IPS-20b (cell line): ENCODE measurements around the gene TTC28.
"Not testable (repeated sequence)": the region's sequence is repeated elsewhere in the genome, so short reads cannot be mapped to it uniquely, and the experiment has no call there.

Source experiments
- H3K27ac ChIP-seq: one replicate; pipeline ENCODE4 v1.5.1; 2013; ENCODE audit warnings: low read length
- H3K27me3 ChIP-seq: 2 replicates; pipeline ENCODE4 v1.6.1; 2013; ENCODE audit warnings: mild to moderate bottlenecking, low read length, inconsistent platforms; ENCODE audit not compliant: insufficient read depth
- H3K36me3 ChIP-seq: 2 replicates; pipeline ENCODE4 v1.6.1; 2013; ENCODE audit warnings: low read depth, mild to moderate bottlenecking, inconsistent platforms, low read length, moderate library complexity; ENCODE audit not compliant: insufficient read depth
- H3K4me1 ChIP-seq: 2 replicates; pipeline ENCODE4 v1.6.1; 2013; ENCODE audit warnings: mild to moderate bottlenecking, control low read depth, inconsistent platforms, low read length, moderate library complexity; ENCODE audit not compliant: insufficient read depth
- H3K4me3 ChIP-seq: 2 replicates; pipeline ENCODE4 v1.5.1; 2013; ENCODE audit warnings: mild to moderate bottlenecking, low read length, inconsistent platforms
- H3K9ac ChIP-seq: 2 replicates; pipeline ENCODE4 v1.6.1; 2013; ENCODE audit warnings: low read depth, mild to moderate bottlenecking, inconsistent platforms, low read length, moderate library complexity
- H3K9me3 ChIP-seq: 2 replicates; pipeline ENCODE4 v1.6.1; 2013; ENCODE audit warnings: mild to moderate bottlenecking, low read depth, low read length, inconsistent platforms; ENCODE audit not compliant: insufficient read depth

TTC28 gene

GRCh38 chr22:28381429-28382167 is 298.0 kb downstream of the TTC28 start:
- no peak overlapping the region for H3K9ac ChIP-seq
- H3K27ac ChIP-seq: no peak overlapping the region
- no peaks in the 10 kb centered on the region for H3K36me3 ChIP-seq
- no peak overlapping the region for H3K4me3 ChIP-seq
- H3K9me3 ChIP-seq: no peaks in the 10 kb centered on the region
- no peaks in the 10 kb centered on the region for H3K27me3 ChIP-seq
- peaks cover 12% of the 10 kb centered on the region; the same call in 1 of the 2 replicates for H3K4me1 ChIP-seq

GRCh38 chr22:28379951-28380350 is 299.7 kb downstream of the TTC28 start:
- Histone ChIP-seq H3K4me3 (no peak overlapping the region), H3K9me3 (no peaks in the 10 kb centered on the region), H3K4me1 (peaks cover 12% of the 10 kb centered on the region; the same call in 1 of the 2 replicates), H3K36me3 (no peaks in the 10 kb centered on the region), H3K9ac (no peak overlapping the region), H3K27me3 (no peaks in the 10 kb centered on the region), H3K27ac (no peak overlapping the region)

DNA sequence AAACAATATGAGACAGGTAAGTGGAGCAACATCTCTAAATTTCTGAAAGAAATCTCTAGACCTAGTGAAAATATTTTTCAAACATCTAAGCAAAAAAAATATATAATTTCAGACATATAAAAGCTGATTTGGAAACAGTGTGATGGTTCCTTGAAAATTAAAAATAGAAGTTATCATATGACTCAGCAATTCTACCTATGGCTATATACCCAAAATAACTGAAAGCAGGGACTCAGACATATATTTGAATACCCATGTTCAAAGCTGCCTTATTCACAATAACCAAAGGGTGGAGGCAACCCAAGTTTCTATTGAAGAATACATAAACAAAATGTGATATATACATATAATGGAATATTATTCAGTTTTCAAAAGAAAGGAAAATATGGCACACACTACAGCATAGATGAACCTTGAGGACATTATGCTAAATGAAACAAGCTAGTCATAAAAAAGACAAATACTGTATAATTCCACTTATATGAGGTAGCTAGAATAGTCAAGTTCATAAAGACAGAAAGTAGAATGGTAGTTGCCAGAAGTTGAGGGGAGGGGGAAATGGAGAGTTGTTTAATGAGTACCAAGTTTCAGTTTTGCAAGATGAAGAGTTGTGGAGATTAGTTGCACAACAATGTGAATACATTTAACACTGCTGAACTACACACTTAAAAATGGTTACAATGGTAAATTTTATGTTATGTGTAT is 300.4 kb downstream of the TTC28 start:
- Histone ChIP-seq H3K36me3 (no peaks in the 10 kb centered on the region), H3K4me3 (no peak overlapping the region), H3K9me3 (no peaks in the 10 kb centered on the region), H3K27ac (no peak overlapping the region), H3K27me3 (no peaks in the 10 kb centered on the region), H3K4me1 (peaks cover 12% of the 10 kb centered on the region; the same call in 1 of the 2 replicates), H3K9ac (no peak overlapping the region)

DNA sequence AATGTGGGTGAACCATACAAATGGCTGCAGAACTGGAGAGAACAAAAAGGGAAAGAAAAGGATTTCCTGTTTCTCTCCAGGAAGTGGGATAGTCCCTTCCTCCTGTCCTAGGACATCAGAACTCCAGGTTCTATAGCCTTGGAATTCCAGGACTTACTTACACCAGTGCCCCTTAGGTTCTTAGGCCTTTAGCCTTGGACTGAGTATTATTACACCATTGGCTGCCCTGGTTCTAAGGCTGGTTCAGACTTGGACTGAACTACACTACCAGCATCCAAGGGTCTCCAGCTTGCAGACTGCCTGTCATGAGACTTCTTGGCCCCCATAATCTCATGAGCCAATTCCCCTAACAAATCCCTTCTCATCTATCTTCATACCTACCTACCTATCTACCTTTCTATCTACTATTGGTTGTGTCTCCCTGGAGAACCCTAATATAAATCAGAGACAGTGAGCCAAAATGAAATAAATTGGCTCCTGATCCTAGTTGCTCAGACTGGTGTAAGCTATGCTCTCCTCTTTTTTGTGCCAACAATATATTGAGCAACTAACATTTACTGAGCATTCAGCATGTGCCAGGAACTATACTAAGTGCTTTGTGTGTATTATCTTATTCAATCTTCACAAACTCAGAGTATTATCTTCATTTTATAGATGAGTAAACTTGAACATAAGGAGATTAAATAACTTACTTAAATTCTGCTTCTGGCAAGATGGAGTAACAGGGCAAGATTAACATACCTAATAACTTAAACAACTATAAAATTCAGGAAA is 303.7 kb downstream of the TTC28 start:
- H3K36me3 ChIP-seq: no peaks in the 10 kb centered on the region
- no peaks in the 10 kb centered on the region for H3K9me3 ChIP-seq
- H3K4me1 ChIP-seq: peaks cover 3% of the 10 kb centered on the region; the same call in 1 of the 2 replicates
- H3K9ac ChIP-seq: no peak overlapping the region
- no peak overlapping the region for H3K4me3 ChIP-seq
- no peaks in the 10 kb centered on the region for H3K27me3 ChIP-seq
- no peak overlapping the region for H3K27ac ChIP-seq

DNA sequence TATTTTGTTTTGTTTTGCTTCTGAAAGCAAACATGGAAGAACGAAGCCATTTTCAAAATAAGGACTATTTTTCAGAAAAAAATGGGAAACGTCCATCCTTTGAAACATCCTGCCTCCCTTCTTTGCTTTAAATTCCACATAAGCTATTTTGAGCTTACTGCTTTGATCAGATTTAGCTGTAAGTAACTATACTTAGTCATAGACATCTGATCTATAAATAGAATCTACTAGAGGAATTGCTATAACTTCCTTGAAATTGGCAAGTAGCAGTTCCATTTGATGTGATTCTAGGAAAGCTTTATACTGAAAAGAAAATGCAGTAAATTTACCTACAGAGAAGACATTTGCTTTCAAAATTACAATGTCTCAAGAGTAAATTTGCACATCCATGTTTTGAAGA is 305.8 kb downstream of the TTC28 start:
- no peaks in the 10 kb centered on the region for H3K9me3 ChIP-seq
- H3K4me1 ChIP-seq: no peaks in the 10 kb centered on the region
- H3K27me3 ChIP-seq: no peaks in the 10 kb centered on the region
- H3K9ac ChIP-seq: no peak overlapping the region
- H3K27ac ChIP-seq: no peak overlapping the region
- no peak overlapping the region for H3K4me3 ChIP-seq
- no peaks in the 10 kb centered on the region for H3K36me3 ChIP-seq

GRCh38 chr22:28369854-28370253 is 309.8 kb downstream of the TTC28 start:
- Histone ChIP-seq H3K27ac (no peak overlapping the region), H3K9me3 (no peaks in the 10 kb centered on the region), H3K4me3 (no peak overlapping the region), H3K4me1 (no peaks in the 10 kb centered on the region), H3K9ac (no peak overlapping the region), H3K27me3 (no peaks in the 10 kb centered on the region), H3K36me3 (no peaks in the 10 kb centered on the region)

GRCh38 chr22:28366856-28367255 is 312.8 kb downstream of the TTC28 start:
- Histone ChIP-seq H3K9ac (no peak overlapping the region), H3K36me3 (no peaks in the 10 kb centered on the region), H3K4me3 (no peak overlapping the region), H3K27ac (no peak overlapping the region), H3K4me1 (no peaks in the 10 kb centered on the region), H3K27me3 (no peaks in the 10 kb centered on the region), H3K9me3 (peaks cover 18% of the 10 kb centered on the region)

- no peak overlapping the region for H3K27ac ChIP-seq
- no peak overlapping the region for H3K9ac ChIP-seq
- no peak overlapping the region for H3K4me3 ChIP-seq
- H3K36me3 ChIP-seq: no peaks in the 10 kb centered on the region
- no peaks in the 10 kb centered on the region for H3K4me1 ChIP-seq
- peaks cover 18% of the 10 kb centered on the region for H3K9me3 ChIP-seq
- no peaks in the 10 kb centered on the region for H3K27me3 ChIP-seq
Observed at GRCh38 chr22:28365371-28365770, 314.3 kb downstream of the TTC28 start.

- peaks cover 18% of the 10 kb centered on the region for H3K9me3 ChIP-seq
- H3K4me3 ChIP-seq, H3K4me1 ChIP-seq, H3K9ac ChIP-seq, H3K27me3 ChIP-seq, H3K27ac ChIP-seq, H3K36me3 ChIP-seq: not testable (repeated sequence)
Observed at GRCh38 chr22:28364105-28364504, 315.5 kb downstream of the TTC28 start.

GRCh38 chr22:28360939-28361338 is 318.7 kb downstream of the TTC28 start:
- Histone ChIP-seq H3K4me3 (no peak overlapping the region), H3K9me3 (peaks cover 18% of the 10 kb centered on the region), H3K36me3 (no peaks in the 10 kb centered on the region), H3K4me1 (peaks cover 3% of the 10 kb centered on the region; the same call in 1 of the 2 replicates), H3K27ac (no peak overlapping the region), H3K9ac (no peak overlapping the region), H3K27me3 (no peaks in the 10 kb centered on the region)

DNA sequence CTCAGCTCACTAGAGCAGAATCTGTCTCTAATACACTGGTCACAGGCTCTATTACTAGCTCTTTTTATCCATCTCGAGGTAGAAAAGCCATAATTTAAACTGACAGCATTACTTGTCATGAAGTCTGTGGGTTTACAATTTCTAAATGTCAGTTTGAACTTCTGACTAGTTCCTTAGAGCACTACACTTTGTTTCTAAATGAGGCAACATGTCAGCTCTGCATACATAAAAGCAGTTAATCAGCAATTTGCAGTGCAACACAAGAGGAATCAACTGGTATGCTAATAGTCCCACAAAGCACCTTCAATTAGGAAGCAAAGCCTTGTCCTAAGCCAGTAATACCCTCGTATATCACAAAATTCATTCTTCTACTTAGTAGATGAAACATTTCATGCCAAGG is 321.3 kb downstream of the TTC28 start:
- Histone ChIP-seq H3K4me3 (no peak overlapping the region), H3K27me3 (no peaks in the 10 kb centered on the region), H3K36me3 (no peaks in the 10 kb centered on the region), H3K27ac (no peak overlapping the region), H3K9ac (no peak overlapping the region), H3K9me3 (peaks cover 6% of the 10 kb centered on the region), H3K4me1 (peaks cover 3% of the 10 kb centered on the region; the same call in 1 of the 2 replicates)
